T-helper 1 cell treated with Interleukin-12 subunit alpha and Interleukin-12 subunit beta and Interleukin-4 antibody, amounts not matched to agents 30 ng/mL and 1 ng/mL, for 36 hours (primary cell): ENCODE data around the gene FIBP. TPM values are rescaled to one million over a fixed set of nuclear protein-coding genes. Genes with fewer than 3 reads are reported as not detected.
"Not testable (repeated sequence)": the region's sequence is repeated elsewhere in the genome, so short reads cannot be mapped to it uniquely, and the experiment has no call there.

Experiments used
- intact Hi-C: fragments of 100-400 bp; cut with micrococcal nuclease; formaldehyde crosslinking; loops from one replicate; pipeline ENCODE4 v1.15.1; 2024
- total RNA-seq: library from RNA; stranded (reverse); gene quantifications from 2 replicates; pipeline ENCODE4 v1.2.3, GENCODE V29; 2022

The FIBP gene
- total RNA-seq, 1 donor from 2014 or later = 88.7 TPM

DNA sequence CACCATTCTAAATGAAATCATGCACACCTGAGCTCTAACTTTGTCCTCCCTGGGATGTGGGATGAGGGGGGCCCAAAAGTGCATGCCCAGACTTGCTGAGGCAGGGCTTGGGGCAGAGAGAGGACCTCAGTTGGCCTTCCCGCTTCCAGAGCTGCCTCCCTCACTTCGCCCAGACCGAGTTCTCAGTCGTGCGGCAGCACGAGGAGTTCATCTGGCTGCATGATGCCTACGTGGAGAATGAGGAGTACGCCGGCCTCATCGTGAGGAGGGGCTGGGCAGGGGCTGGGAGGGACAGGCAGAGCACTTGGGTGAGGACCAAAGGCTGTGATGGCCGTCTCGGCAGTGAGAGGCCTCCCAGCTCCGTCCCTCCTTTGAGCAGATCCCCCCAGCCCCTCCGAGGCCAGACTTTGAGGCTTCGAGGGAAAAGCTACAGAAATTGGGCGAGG, 38.5 kb downstream of the FIBP start:
- intact Hi-C loops = no loop called here

DNA sequence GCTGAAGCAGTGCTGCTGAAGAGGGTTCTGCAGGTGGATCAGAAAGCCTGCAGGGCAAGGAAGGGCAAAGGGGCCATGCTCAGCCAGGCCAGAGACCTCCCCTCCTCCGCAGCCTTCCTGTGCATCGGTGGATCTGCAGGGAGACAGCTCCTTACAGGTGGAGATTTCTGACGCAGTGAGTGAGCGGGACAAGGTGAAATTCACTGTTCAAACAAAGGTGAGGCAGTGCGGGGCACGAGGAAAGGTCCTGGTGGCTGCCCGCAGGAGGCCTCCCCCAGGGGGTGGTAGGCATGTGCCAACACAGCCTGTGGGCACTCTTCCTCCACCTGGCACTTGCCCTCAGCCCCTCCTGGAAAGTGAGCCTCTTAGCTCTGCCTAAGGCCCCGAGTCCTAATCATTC, 38.9 kb downstream of the FIBP start:
- intact Hi-C loops = no loop called here

DNA sequence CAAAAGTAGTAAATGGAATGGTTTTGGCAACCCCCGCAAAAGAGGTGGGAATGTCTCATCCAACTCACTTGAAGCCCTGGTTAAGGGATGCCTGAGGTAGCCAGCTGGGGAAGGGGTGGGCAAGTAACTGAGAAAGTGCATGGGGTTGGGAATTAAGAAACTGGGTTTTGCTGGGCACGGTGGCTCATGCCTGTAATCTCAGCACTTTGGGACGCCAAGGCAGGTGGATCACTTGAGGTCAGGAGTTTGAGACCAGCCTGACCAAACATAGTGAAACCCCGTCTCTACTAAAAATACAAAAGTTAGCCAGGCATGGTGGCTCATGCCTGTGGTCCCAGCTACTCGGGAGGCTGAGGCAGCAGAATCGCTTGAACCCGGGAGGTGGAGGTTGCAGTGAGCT, 39.6 kb downstream of the FIBP start:
- intact Hi-C loops = not testable (repeated sequence)

DNA sequence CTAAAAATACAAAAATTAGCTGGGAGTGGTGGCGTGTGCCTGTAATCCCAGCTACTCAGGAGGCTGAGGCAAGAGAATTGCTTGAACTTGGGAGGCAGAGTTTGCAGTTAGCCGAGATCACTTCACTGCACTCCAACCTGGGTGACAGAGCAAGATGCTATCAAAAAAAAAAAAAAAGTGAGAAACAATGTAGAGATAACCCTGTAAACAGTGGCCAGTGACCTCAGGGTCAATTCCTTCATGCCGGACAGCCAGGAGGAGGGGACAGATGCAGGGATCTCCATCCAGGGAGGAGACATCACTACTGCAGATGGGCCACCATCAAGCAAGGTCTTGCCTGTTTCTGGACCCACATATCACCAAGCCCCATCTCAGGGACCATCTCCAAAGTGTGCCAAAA, 40.5 kb downstream of the FIBP start:
- intact Hi-C loops = no loop called here

DNA sequence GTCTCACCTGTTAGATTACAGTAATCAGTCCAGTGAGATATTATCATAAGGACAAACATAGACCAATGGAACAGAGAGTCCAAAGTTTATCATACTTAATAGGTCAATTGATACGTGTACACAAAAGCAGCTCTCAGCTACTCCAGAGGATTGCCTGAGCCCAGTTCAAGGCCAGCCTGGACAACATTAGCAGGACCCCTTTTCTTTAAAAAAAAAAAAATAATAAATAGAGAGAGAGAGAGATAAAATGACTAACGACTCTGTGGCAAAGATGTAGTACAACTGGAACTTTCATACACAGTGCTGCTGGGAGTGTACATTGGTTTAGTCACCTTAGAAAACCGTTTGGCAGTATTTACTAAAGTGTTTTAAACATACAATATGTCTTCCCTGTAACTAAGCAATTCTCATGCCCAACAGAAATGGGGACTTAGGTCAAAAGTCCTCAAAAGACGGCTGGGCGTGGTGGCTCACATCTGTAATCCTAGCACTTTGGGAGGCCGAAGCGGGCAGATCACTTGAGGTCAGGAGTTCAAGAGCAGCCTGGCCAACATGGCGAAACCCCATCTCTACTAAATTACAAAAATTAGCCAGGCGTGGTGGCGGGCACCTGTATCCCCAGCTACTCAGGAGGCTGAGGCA, 43.9 kb downstream of the FIBP start:
- intact Hi-C loops = no loop called here

DNA sequence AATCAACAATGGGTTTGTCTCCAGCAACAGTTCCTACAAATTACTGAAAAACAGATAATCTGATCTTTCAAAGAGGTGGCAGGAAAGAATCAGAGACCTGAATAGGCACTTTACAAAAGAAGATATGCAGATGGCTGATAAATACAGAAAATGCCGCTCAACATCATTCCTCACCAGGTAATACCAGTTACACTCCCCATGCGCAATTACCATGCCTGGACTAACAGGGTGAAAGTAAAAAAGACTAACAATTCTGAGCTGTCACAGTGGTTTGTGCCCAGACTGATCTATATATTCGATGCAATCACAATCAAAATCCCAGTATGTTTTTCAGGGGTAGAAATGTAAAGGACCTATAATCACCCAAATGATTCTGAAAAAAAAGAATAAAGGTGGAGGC, 44.5 kb downstream of the FIBP start:
- intact Hi-C loops = no loop called here

DNA sequence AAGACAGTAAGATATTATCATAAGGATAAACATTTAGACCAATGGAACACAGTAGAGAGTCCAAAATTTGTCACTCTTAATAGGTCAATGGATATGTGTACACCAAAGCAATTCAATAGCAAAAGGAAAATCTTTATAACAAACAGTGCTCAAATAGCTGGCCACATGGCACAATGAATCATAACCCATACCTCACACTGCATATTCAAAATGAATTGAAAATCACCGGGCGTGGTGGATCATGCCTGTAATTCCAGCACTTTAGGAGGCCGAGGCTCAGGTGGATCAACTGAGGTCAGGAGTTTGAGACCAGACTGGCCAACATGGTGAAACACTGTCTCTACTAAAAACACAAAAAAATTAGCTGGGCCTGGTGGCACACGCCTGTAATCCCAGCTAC, 46.1 kb downstream of the FIBP start:
- intact Hi-C loops = no loop called here

DNA sequence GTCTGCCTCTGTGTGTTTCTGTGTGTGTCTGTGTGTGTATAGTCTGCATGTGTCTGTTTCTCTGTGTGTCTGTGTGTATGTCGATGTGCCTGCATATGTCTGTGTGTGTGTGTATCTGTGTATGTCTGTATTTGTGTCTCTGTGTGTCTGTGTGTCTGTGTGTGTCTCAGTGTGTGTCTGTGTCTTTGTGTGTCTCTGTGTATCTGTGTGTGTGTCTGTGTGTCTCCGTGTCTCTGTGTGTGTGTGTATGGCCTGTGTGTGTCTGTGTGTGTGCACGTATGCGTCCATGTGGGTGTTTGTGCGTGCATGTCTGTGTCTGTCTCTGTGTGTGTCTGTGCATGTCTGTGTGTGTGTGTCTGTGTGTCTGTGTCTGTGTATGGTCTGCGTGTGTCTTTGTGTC, 54.1 kb downstream of the FIBP start:
- intact Hi-C loops = no loop called here

Other genes with a start within 250 kb of the FIBP start
- gene RELA, start 225.6 kb downstream of the FIBP start, total RNA-seq = 106 and 112 TPM in 2 replicates
- gene KAT5, start 176.2 kb downstream of the FIBP start, total RNA-seq = 69.8 and 83.5 TPM in 2 replicates
- gene RNASEH2C, start 167.7 kb downstream of the FIBP start, total RNA-seq = 82.4 and 82.8 TPM in 2 replicates
- gene AP5B1, start 107.5 kb downstream of the FIBP start, total RNA-seq = 18.0 and 18.1 TPM in 2 replicates
- not detected in 2 replicates for gene OVOL1, start 101.4 kb downstream of the FIBP start, total RNA-seq
- gene SNX32, start 54.5 kb downstream of the FIBP start, total RNA-seq = 2.3 and 2.9 TPM in 2 replicates
- 1,611 and 1,643 TPM in 2 replicates for gene CFL1, start 30.3 kb downstream of the FIBP start, total RNA-seq
- 100 and 103 TPM in 2 replicates for gene MUS81, start 28.0 kb downstream of the FIBP start, total RNA-seq
- gene EFEMP2, start 15.7 kb downstream of the FIBP start, total RNA-seq = 7.2 TPM in 2 replicates
- gene CTSW, start 8.6 kb downstream of the FIBP start, total RNA-seq = 28.8 and 29.5 TPM in 2 replicates
- 46.9 and 47.7 TPM in 2 replicates for gene CCDC85B, start 2.2 kb upstream of the FIBP start, total RNA-seq
- gene FOSL1, start 11.9 kb upstream of the FIBP start, total RNA-seq = 3.0 and 6.0 TPM in 2 replicates
- gene C11orf68, start 30.6 kb upstream of the FIBP start, total RNA-seq = 29.3 and 29.5 TPM in 2 replicates
- 160 and 165 TPM in 2 replicates for gene DRAP1, start 31.0 kb upstream of the FIBP start, total RNA-seq
- gene TSGA10IP, start 57.0 kb upstream of the FIBP start, total RNA-seq = not detected in 2 replicates
- 82.5 and 84.9 TPM in 2 replicates for gene SART1, start 73.3 kb upstream of the FIBP start, total RNA-seq
- 48.8 and 53.5 TPM in 2 replicates for gene EIF1AD, start 113.7 kb upstream of the FIBP start, total RNA-seq
- 217 and 224 TPM in 2 replicates for gene BANF1, start 114.0 kb upstream of the FIBP start, total RNA-seq
- 0.59 and 0.66 TPM in 2 replicates for gene CST6, start 123.5 kb upstream of the FIBP start, total RNA-seq
- 0.32 TPM in 1 of 2 replicates, not detected in the other for gene CATSPER1, start 138.0 kb upstream of the FIBP start, total RNA-seq
- not detected in 2 replicates for gene GAL3ST3, start 160.7 kb upstream of the FIBP start, total RNA-seq
- gene SF3B2, start 163.9 kb upstream of the FIBP start, total RNA-seq = 218 and 235 TPM in 2 replicates
- 90.5 and 91.2 TPM in 2 replicates for gene PACS1, start 181.8 kb upstream of the FIBP start, total RNA-seq